GM12874 (cell line): ENCODE measurements around the gene NLGN1.

Experiments
- TF ChIP-seq, protein P1 (sequence below): IDR thresholded peaks from 2 replicates; pipeline ENCODE4 v1.5.1; 2011; ENCODE audit warnings: low read depth, mild to moderate bottlenecking, control low read depth, low read length, moderate library complexity; ENCODE audit not compliant: insufficient read depth

Gene NLGN1

DNA sequence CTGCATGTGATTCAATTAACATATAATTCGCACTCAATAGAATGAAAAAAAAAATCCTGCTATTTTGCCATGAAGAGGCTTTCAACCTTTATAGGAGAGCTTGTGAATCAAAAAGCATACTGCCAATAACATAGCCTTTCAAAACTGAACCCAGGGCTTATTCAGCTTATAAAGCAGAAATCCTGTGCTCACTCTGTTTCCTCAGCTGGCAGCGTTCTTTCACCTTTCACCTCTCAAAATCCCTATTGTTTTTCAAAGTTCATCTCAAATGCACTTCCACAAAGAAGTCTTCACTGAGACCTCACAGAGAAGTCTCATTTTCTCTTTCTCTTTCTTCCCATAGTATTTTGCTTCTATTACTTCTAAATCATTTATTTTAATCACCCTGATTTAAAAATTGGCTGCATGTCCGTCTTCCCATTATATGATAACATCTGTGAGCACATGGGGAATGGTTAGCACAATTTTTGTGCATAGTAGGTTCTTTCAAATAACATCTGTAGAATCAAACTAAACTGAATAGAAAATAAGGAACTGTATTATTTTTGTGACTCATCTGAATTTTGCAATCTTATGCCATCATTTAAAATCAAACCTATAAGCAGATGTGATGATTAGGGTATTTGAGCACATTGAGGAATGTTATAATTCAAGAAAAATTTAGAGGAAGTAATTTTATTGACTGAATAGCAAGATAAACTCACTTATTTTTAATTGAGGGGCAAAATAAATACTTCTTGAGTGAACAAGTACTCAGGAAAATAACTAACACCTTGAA lies 373.4 kb downstream of the NLGN1 start:
- TF ChIP-seq, protein P1, sequence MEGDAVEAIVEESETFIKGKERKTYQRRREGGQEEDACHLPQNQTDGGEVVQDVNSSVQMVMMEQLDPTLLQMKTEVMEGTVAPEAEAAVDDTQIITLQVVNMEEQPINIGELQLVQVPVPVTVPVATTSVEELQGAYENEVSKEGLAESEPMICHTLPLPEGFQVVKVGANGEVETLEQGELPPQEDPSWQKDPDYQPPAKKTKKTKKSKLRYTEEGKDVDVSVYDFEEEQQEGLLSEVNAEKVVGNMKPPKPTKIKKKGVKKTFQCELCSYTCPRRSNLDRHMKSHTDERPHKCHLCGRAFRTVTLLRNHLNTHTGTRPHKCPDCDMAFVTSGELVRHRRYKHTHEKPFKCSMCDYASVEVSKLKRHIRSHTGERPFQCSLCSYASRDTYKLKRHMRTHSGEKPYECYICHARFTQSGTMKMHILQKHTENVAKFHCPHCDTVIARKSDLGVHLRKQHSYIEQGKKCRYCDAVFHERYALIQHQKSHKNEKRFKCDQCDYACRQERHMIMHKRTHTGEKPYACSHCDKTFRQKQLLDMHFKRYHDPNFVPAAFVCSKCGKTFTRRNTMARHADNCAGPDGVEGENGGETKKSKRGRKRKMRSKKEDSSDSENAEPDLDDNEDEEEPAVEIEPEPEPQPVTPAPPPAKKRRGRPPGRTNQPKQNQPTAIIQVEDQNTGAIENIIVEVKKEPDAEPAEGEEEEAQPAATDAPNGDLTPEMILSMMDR = no peak

GRCh38 chr3:173773800-173774199 lies 376.3 kb downstream of the NLGN1 start:
- TF ChIP-seq, protein P1 = no peak

DNA sequence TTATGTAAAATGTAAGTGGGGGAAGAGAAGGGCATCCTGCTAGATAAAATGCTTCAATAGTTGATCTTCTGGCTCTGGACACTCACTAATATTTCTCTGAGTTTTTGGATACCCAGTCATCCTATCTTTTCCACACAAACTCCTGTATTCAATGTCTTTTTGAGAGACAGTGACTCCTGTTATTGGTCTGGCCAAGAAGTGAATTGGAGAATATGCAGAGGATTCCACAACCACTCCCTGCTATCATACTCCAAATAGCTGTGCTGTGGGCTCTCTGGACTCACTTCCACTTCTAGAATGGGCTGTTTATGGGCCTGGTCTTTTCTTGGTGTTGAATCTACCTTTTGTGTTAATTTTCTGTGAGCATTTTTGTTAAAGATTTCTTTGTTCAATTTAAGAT lies 376.8 kb downstream of the NLGN1 start:
- TF ChIP-seq, protein P1 = no peak

GRCh38 chr3:173778251-173778650 lies 380.7 kb downstream of the NLGN1 start:
- TF ChIP-seq, protein P1 = no peak

DNA sequence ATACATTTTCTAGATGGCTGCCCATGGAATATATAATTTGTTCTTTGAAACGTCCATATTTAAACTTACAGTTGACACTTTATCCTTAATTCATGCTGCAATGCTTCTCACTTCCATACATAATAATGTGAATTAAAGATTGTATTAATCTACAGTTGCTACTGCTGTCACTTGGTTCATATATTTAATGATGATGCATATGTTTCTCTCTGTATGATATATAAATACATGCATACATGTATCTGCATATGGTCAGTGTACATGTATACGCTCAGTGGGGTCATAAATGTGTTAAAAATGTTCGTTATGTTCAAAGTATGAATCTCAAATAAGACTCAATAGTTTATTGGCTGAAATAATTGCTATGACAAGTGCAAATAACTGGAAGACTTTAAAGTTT lies 382.5 kb downstream of the NLGN1 start:
- TF ChIP-seq, protein P1 = no peak

GRCh38 chr3:173785004-173785403 lies 387.5 kb downstream of the NLGN1 start:
- TF ChIP-seq, protein P1 = no peak

DNA sequence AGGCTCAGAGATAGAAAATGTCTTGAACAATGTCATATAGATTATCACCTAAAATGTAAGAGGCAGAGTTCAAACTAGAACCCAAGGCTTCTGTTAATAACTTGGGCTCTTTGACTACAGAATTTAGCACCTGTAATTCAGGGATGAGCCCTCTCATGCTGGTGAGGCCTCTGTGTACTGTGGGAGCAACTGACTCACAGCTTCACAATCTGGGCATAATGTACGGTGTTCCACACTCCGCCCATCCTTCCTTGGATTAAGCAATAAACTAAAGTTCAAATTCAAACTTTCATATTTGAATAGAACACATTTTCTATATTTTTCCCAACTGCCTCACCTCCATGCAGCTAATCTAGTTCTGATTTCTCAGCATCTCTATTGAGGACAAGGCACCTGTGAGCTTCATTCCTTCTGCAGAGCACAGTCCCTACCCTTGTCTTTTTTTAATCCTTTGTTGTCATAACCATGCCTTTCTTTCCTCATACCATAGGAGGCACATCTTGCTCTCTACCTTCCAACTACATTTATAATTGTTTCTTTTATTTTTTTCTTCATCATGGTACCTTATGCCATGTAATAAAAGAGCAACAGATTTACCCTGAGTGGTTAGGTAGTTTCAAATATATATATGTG lies 392.1 kb downstream of the NLGN1 start:
- TF ChIP-seq, protein P1 = no peak
